ENCODE data around the gene TSPAN12.

TSPAN12 gene

DNA sequence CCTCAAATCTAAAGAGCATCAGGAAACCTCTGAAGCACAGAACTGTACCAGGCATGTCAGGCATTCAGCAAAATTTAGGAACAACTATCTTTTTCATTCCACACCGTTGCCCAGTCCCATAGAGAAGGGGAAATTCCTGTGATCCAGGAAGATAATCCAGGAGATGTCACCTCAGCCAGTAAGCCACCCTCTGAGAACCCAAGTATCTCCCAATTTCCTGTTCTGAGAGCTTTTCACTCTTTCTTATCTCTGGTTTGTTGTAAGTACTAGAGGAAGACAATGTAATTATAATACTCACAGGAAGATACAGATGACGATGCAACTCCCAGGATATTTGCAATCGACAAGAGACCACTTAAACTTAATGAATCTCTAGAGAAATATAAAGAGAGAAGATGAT lies 97.1 kb downstream of the TSPAN12 start:
- TF ChIP-seq GATA3 (IDR thresholded peaks at IDR 0.05; ENCODE audit: low read depth, low read length), result no peak
- no peak for TF ChIP-seq GATA2 (IDR thresholded peaks at IDR 0.05; ENCODE audit: low read depth, low read length)

DNA sequence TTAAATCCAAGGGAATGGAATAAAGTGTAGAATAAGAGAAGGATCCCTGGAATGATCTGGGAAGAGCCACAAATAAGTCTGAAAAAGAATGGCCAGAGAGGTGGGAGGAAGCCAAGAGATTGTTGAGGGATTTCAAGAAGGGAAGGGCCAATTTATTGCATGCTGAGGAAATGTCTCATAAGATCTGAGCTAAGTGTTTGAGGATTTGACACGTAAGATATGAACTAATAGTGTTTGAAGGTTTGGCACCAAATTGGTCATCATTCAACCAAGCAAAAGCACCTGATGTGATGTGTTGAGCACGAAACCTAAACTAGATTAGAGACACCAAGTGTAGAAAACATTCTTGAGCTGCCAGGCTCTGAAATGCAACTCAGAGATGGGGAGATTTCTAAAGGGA lies 97.9 kb downstream of the TSPAN12 start:
- TF ChIP-seq GATA3 (IDR thresholded peaks at IDR 0.05; ENCODE audit: low read depth, low read length) (no peak), GATA2 (IDR thresholded peaks at IDR 0.05; ENCODE audit: low read depth, low read length) (no peak)

DNA sequence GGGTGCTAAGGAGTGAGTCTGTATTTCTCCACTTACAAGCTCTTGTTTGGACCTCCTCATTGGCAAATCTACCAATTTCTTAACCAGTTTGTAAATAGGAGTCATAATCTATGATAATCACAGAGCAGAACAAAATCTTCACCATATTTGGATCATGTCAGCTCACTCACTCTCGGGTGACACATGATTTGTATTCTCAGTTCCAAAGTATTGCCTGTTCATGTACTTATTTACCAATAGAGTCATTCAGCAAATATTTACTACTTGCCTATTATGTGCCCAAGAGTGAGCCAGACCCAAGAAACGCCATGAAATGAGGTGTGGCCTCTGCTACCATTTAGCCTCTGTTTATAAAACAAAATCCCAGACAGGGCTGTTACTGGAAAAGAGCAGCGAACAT lies 114.8 kb downstream of the TSPAN12 start:
- TF ChIP-seq GATA3 (IDR thresholded peaks at IDR 0.05; ENCODE audit: low read depth, low read length), result no peak
- TF ChIP-seq GATA2 (IDR thresholded peaks at IDR 0.05; ENCODE audit: low read depth, low read length), result no peak

DNA sequence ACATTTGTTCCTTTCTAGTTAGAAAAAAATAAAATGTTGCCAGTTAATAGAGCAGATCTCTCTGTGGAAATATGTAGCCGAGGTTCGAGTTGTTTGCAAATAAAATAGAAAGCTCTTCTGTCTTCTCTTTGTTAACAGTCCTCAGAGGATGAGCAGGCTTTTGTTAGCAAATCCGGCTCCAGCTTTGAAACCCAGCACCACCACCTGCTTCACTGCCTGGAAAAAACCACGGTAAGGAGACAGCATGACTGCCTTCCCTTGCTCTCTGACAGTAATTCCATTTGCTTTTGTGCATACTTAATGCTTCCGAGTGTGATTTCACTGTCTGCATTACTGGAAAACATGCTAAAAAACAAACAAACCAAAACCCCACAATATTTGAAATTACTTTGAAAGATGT lies 115.6 kb downstream of the TSPAN12 start:
- TF ChIP-seq GATA3 (IDR thresholded peaks at IDR 0.05; ENCODE audit: low read depth, low read length), result no peak
- no peak for TF ChIP-seq GATA2 (IDR thresholded peaks at IDR 0.05; ENCODE audit: low read depth, low read length)

DNA sequence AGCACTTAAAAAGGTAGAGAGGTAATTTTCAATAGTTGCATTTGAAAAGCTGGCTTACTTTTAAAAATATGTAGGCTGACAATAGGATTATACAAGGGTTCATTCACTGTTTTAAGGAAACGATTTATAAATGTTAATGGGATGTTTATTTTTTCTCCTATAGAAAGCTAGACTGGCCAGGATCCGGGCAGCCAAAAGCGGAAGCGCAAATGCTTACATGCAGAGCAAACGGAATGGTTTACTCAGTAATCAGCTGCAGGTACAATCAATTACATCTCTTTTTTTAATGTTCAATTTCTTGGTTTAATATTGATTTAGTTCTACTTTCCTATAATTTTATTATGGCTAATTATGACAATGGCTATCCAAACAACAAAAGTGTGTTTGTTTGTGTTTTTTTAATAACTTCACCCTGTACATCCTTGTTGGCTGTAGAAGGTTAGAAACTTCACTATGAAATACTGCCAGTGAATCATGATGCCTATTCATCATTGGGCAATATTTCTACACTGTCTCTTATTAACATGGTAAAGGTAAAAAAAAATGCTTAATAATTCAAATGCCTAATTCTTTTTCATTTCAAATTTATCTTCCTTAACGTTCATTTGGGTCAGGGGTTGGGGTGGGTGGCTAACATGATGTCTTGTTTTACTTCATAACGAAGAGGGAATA lies 116.4 kb downstream of the TSPAN12 start:
- TF ChIP-seq GATA3 (IDR thresholded peaks at IDR 0.05; ENCODE audit: low read depth, low read length), result no peak

DNA sequence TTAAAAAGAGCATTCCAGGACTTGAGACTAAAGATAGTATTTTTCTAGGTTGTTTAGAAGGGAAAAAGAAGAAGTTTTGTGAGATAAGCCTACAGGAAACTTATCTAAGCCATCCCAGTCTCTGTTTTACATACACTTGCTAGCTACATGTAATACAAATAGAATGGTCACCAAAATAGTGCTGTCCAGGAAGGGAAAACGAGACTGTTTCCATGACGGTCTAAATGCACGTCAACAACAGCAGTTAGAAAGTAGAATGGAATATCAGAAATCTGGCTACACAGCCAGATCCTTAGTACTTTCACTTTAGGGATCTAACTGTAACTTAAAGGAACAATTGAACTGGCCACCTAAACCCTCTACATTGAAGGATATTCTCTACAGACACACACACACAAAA lies 117.6 kb downstream of the TSPAN12 start:
- TF ChIP-seq GATA3 (IDR thresholded peaks at IDR 0.05; ENCODE audit: low read depth, low read length) (no peak), GATA2 (IDR thresholded peaks at IDR 0.05; ENCODE audit: low read depth, low read length) (no peak)

DNA sequence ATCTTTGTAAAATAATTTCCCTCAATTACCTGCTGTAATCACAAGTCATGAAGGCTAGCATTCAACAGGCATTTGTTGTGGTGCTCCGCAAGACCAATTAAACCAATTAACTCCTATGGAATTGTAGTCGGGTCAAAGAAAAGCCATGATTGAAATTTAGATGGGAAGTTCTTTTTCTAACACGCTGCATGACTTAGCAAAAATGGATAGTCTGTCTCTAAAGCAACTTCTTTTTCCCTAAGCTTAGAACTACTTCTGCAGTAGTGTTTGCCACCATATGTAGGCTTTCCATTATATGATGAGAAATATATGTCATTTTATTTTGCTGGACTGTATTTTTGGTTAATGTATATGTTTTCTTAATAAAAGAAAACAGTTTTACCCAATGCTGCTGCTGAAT lies 119.1 kb downstream of the TSPAN12 start:
- TF ChIP-seq GATA3 (IDR thresholded peaks at IDR 0.05; ENCODE audit: low read depth, low read length) (no peak), GATA2 (IDR thresholded peaks at IDR 0.05; ENCODE audit: low read depth, low read length) (no peak)
